Transverse colon (tissue), 4 donors: ENCODE data around the gene GINS1. TPM values are rescaled to one million over a fixed set of nuclear protein-coding genes. Genes with fewer than 3 reads are reported as not detected.

Experiments used
- DNase-seq: peaks from one replicate; pipeline ENCODE4 v3.0.0-alpha.2; 2019
- H3K27ac ChIP-seq, 4 donors: fragments of 200-600 bp; sonication (generic); 2 replicates each; pipeline ENCODE4 v1.5.1; 2016 to 2018; ENCODE audit warnings: inconsistent platforms in 4 of 4
- H3K27me3 ChIP-seq: fragments of 200-600 bp; sonication (generic); 2 replicates; pipeline ENCODE4 v1.5.1; 2017; ENCODE audit warnings: inconsistent platforms
- H3K36me3 ChIP-seq, 4 donors: fragments of 200-600 bp; sonication (generic); 2 replicates each; pipeline ENCODE4 v1.5.1; 2017 to 2019; ENCODE audit warnings: inconsistent platforms in 4 of 4
- H3K4me1 ChIP-seq, 4 donors: fragments of 200-600 bp; sonication (generic); 2 replicates each; pipeline ENCODE4 v1.5.1; 2017 to 2020; ENCODE audit warnings: inconsistent platforms in 4 of 4
- H3K4me3 ChIP-seq, 4 donors: fragments of 200-600 bp; sonication (generic); 1 replicate in 1 of 4; 2 replicates in 3 of 4; pipeline versions ENCODE4 v1.5.1 to v1.6.1; 2017 to 2019; ENCODE audit warnings: inconsistent platforms in 4 of 4
- H3K9me3 ChIP-seq, 2 donors: fragments of 200-600 bp; sonication (generic); 2 replicates each; pipeline ENCODE4 v1.5.1; 2017 to 2019; ENCODE audit warnings: inconsistent platforms in 2 of 2
- CTCF ChIP-seq, 5 experiments: fragments of 200-600 bp in 3 of 5; fragments of 450-650 bp in 2 of 5; sonication (generic) in 3 of 5; IDR thresholded peaks; 1 replicate in 2 of 5; 2 replicates in 3 of 5; pipeline ENCODE4 v1.5.1; 2016 to 2017; ENCODE audit warnings: antibody characterized with exemption in 5 of 5, inconsistent platforms in 3 of 5, mild to moderate bottlenecking in 2 of 5, moderate library complexity in 1 of 5
- EP300 ChIP-seq: sonication (generic); formaldehyde crosslinking; IDR thresholded peaks from one replicate; pipeline ENCODE4 v1.6.1; 2017; ENCODE audit warnings: antibody characterized with exemption, low read depth
- POLR2A ChIP-seq: fragments of 450-650 bp; IDR thresholded peaks from one replicate; pipeline ENCODE4 v1.6.1; 2016; ENCODE audit warnings: antibody characterized with exemption, mild to moderate bottlenecking, moderate library complexity
- POLR2AphosphoS5 ChIP-seq, 3 donors: sonication (generic); formaldehyde crosslinking; IDR thresholded peaks; one replicate each; pipeline ENCODE4 v1.6.1; 2016; ENCODE audit warnings: antibody characterized with exemption in 3 of 3
- WGBS, 2 donors: methylation state at CpG; one replicate each; pipeline ENCODE4 v1.1.5; 2018; ENCODE audit warnings: low coverage in 1 of 2; 5-methylcytosine and 5-hydroxymethylcytosine counted together
- in situ Hi-C, 4 donors: fragments of 200-750 bp; cut with MboI; loops; one replicate each; pipeline versions ENCODE4 v1.15.0 to v1.15.1; 2017; ENCODE audit warnings: low sequenced_read_pairs in 3 of 4, low pct_ligation_motif_present in 1 of 4, low pct_unique_long_range_greater_than_20kb in 1 of 4
- intact Hi-C: fragments of 100-400 bp; cut with DNase I; formaldehyde crosslinking; loops from one replicate; pipeline ENCODE4 v1.15.1; 2023; ENCODE audit warnings: low total_unique reads
- total RNA-seq, 4 donors: library from RNA; depleted of rRNA; stranded (reverse); fragments of >200 nt; gene quantifications; one replicate each; pipeline ENCODE4 v1.1.0, GENCODE V29; 2016

Gene GINS1
- total RNA-seq, 4 donors from 2014 or later = 1.3 to 1.4 TPM; not detected in 2

GRCh38 chr20:25453035-25453810 is 45.8 kb downstream of the GINS1 start:
- Histone ChIP-seq H3K4me1 (no peaks in the 10 kb centered on the region), H3K27me3 (no peaks in the 10 kb centered on the region), H3K36me3 (no peaks in the 10 kb centered on the region), H3K9me3 (no peaks in the 10 kb centered on the region), H3K4me3 (no peak overlapping the region), H3K27ac (no peak overlapping the region)
- no peak for DNase-seq
- in situ Hi-C loops (loop anchor here in 1 of 4 donors (25.0 kb wide), 1 partner anchor 109 kb away; no protein-coding TSS in a partner anchor), intact Hi-C loops (loop anchor here (5.0 kb wide), 1 partner anchor 426 kb away; no protein-coding TSS in a partner anchor)
- WGBS, 2 donors = 85 to 95% methylated on average over 16 to 25 of the region's 25 CpGs
- TF ChIP-seq POLR2AphosphoS5 (IDR thresholded peaks at IDR 0.05) (no peak), EP300 (no peak), CTCF (IDR thresholded peaks at IDR 0.05) (no peak), POLR2A (no peak)

- no peak for TF ChIP-seq CTCF (IDR thresholded peaks at IDR 0.05)
- no peak for TF ChIP-seq POLR2A
- TF ChIP-seq POLR2AphosphoS5 (IDR thresholded peaks at IDR 0.05) = no peak
- TF ChIP-seq EP300 = no peak
- no peaks in the 10 kb centered on the region for H3K4me1 ChIP-seq
- intact Hi-C loops (loop anchor here (5.0 kb wide), 1 partner anchor 427 kb away; no protein-coding TSS in a partner anchor), in situ Hi-C loops (loop anchor here in 1 of 4 donors (25.0 kb wide), 1 partner anchor 108 kb away; no protein-coding TSS in a partner anchor)
- H3K27me3 ChIP-seq = no peaks in the 10 kb centered on the region
- no peak overlapping the region for H3K4me3 ChIP-seq
- H3K27ac ChIP-seq = no peak overlapping the region
- no peaks in the 10 kb centered on the region for H3K36me3 ChIP-seq
- WGBS, 2 donors = 87 to 89% methylated on average over 5 to 15 of the region's 15 CpGs
- H3K9me3 ChIP-seq = no peaks in the 10 kb centered on the region
- no peak for DNase-seq
Measured at GRCh38 chr20:25454153-25454900, 46.9 kb downstream of the GINS1 start.

- intact Hi-C loops = no loop called here
- H3K9me3 ChIP-seq = no peaks in the 10 kb centered on the region
- H3K27ac ChIP-seq = no peak overlapping the region
- no peaks in the 10 kb centered on the region for H3K27me3 ChIP-seq
- in situ Hi-C loops = loop anchor here in 1 of 4 donors (25.0 kb wide), 1 partner anchor 104 kb away; no protein-coding TSS in a partner anchor
- no peak overlapping the region for H3K4me3 ChIP-seq
- no peaks in the 10 kb centered on the region for H3K4me1 ChIP-seq
- DNase-seq = no peak
- no peak for TF ChIP-seq POLR2A
- TF ChIP-seq CTCF (IDR thresholded peaks at IDR 0.05) = no peak
- TF ChIP-seq POLR2AphosphoS5 (IDR thresholded peaks at IDR 0.05) = no peak
- TF ChIP-seq EP300 = no peak
- 60 to 89% methylated on average over 1 to 20 of the region's 22 CpGs for WGBS, 2 donors
- no peaks in the 10 kb centered on the region for H3K36me3 ChIP-seq
Measured at GRCh38 chr20:25457886-25458680, 50.6 kb downstream of the GINS1 start.
